Retinal pigment epithelial cell (primary cell): ENCODE measurements around the gene WNT7A.

Source experiments
- DNase-seq: peaks from one replicate; pipeline ENCODE4 v3.0.0-alpha.2; 2010; ENCODE audit warnings: low read depth
- H3K4me3 ChIP-seq: 2 replicates; pipeline ENCODE4 v1.5.1; 2011; ENCODE audit warnings: mild to moderate bottlenecking, low read length, control low read depth, moderate library complexity
- CTCF ChIP-seq: conservative IDR thresholded peaks from 2 replicates; pipeline ENCODE4 v1.5.1; 2011; ENCODE audit warnings: low read depth, low read length, control low read depth, inconsistent platforms

WNT7A gene

GRCh38 chr3:13845806-13846205 is 34.1 kb downstream of the WNT7A start:
- no peak for DNase-seq
- no peak overlapping the region for H3K4me3 ChIP-seq
- no peak for TF ChIP-seq CTCF

- no peak overlapping the region for H3K4me3 ChIP-seq
- DNase-seq, result no peak
- TF ChIP-seq CTCF, result no peak
Observed at GRCh38 chr3:13844911-13845310, 35.0 kb downstream of the WNT7A start.

GRCh38 chr3:13844286-13844685 is 35.6 kb downstream of the WNT7A start:
- TF ChIP-seq CTCF, result no peak
- no peak for DNase-seq
- H3K4me3 ChIP-seq, result no peak overlapping the region

GRCh38 chr3:13843351-13843750 is 36.5 kb downstream of the WNT7A start:
- H3K4me3 ChIP-seq, result no peak overlapping the region
- no peak for TF ChIP-seq CTCF
- DNase-seq, result no peak

DNA sequence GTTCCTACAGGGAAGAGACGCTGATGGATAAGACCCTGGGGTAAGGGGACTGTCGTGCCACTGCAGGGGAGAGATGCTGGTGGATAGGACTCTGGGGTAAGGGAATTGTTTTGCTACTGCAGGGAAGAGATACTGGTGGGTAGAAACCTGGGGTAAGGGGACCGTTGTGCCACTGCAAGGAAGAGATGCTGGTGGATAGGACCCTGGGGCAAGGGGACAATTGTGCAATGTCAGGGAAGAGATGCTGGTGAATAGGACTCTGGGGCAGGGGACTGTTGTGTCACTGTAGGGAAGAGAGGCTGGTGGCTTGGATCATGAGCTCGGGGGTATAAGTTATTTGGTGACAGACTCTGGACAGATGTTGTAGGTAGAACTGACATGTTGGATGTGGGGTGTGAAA is 37.6 kb downstream of the WNT7A start:
- TF ChIP-seq CTCF, result no peak
- DNase-seq, result no peak
- H3K4me3 ChIP-seq, result no peak overlapping the region

- no peak for DNase-seq
- no peak for TF ChIP-seq CTCF
- no peak overlapping the region for H3K4me3 ChIP-seq
Observed at GRCh38 chr3:13841826-13842225, 38.0 kb downstream of the WNT7A start.

- DNase-seq, result no peak
- TF ChIP-seq CTCF, result no peak
- no peak overlapping the region for H3K4me3 ChIP-seq
Observed at GRCh38 chr3:13841141-13841540, 38.7 kb downstream of the WNT7A start.
